Heart left ventricle (tissue), 13 donors: ENCODE results near the gene MYBBP1A.

Experiments used
- POLR2A ChIP-seq, 2 donors: fragments of 450-650 bp; IDR thresholded peaks; one replicate each; pipeline ENCODE4 v1.6.1; 2017; ENCODE audit warnings: antibody characterized with exemption in 2 of 2, mild to moderate bottlenecking in 2 of 2, moderate library complexity in 2 of 2
- TF ChIP-seq, protein P1 (sequence below), 12 donors: fragments of 200-600 bp; sonication (generic) in 4 of 12; IDR thresholded peaks; one replicate each; pipeline versions ENCODE4 v1.5.0 to v1.8.0; 2018 to 2022; ENCODE audit warnings: antibody characterized with exemption in 12 of 12, mild to moderate bottlenecking in 5 of 12
- donor health status: ischemic (EF 13 %, LVEDD 7.1; RV severe dilation, severe dysfunction).
- donor health status: DM: no; HTN: yes; CAD: no.
- donor health status: DM: no; HTN: no; CAD: no.
- donor health status: ischemic (EF 25% LVEDD 6.9; RV normal size, moderate dysfunction).
- donor health status: ischemic (EF 25% LVEDD 5.7; RV mildly dilated, moderate dysfunction).
- donor health status: ischemic (EF 35%, LVEDD 5.7; RV mildly dilated, moderate dysfunction).
- donor health status: nonischemic (EF 11% LVEDD 7.7; RV severe dilation, severe dysfunction).
- donor health status: DM: yes; HTN: yes; CAD: no.
- donor health status: PGD.
- donor health status: ischemic (EF 29% LVEDD 5.4; RV normal size, mild dysfunction).
- donor health status: nonischemic (EF 23%, LVEDD 6.1; RV moderate dilation, normal function).

DNA sequence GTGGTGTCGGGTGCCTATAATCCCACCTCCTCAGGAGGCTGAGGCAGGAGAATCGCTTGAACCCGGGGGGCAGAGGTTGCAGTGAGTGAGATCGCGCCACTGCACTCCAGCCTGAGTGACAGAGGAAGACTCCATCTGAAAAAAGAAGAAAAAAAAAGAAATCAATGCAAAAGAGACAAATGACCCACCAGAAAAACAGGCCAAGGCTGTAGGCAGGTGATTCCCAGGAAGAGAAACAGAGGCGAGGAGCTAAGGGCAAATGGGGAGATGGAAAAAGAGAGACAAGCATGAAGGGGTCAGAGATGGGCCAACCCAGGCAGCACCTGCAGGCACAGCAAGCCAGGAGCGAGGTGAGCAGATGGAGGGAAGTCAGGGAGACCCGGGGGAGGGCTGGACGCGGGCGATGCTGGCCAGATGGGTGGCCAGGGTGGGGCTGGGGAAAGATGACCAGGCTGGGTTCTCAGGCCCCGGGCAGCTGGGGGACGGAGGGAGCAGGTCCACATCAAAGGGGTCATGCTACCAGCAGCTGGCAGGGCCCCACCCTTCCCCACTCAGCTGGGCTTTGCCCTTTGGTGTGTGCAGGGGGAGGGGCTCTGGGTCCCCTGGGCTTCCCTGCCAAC lies 25.5 kb downstream of the MYBBP1A start:
- TF ChIP-seq POLR2A (IDR thresholded peaks at IDR 0.05) = no peak
- TF ChIP-seq, protein P1, sequence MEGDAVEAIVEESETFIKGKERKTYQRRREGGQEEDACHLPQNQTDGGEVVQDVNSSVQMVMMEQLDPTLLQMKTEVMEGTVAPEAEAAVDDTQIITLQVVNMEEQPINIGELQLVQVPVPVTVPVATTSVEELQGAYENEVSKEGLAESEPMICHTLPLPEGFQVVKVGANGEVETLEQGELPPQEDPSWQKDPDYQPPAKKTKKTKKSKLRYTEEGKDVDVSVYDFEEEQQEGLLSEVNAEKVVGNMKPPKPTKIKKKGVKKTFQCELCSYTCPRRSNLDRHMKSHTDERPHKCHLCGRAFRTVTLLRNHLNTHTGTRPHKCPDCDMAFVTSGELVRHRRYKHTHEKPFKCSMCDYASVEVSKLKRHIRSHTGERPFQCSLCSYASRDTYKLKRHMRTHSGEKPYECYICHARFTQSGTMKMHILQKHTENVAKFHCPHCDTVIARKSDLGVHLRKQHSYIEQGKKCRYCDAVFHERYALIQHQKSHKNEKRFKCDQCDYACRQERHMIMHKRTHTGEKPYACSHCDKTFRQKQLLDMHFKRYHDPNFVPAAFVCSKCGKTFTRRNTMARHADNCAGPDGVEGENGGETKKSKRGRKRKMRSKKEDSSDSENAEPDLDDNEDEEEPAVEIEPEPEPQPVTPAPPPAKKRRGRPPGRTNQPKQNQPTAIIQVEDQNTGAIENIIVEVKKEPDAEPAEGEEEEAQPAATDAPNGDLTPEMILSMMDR (IDR thresholded peaks at IDR 0.05) = no peak
